ENCODE measurements around the gene API5. TPM values are rescaled to one million over a fixed set of nuclear protein-coding genes. Genes with fewer than 3 reads are reported as not detected.

The API5 gene
- total and polyA plus RNA-seq, 10 of the 15 experiments (the other 5 are each of a cell fraction or from before 2014, with no cell fraction given): 52.0 to 193 (median 106) TPM

- no peak for TF ChIP-seq ZNF687 (IDR thresholded peaks at IDR 0.05)
- TF ChIP-seq RELA (IDR thresholded peaks at IDR 0.05; ENCODE audit: borderline replicate concordance, partially characterized antibody): peak; percentile 57
- TF ChIP-seq RB1 (IDR thresholded peaks at IDR 0.05; ENCODE audit: borderline replicate concordance): no peak; the same call in 1 of the 2 replicates
- peak; percentile 37; the same call in 1 of the 2 replicates for TF ChIP-seq ATF7 (IDR thresholded peaks at IDR 0.05; ENCODE audit: low read depth)
- TF ChIP-seq ZNF274 (IDR thresholded peaks at IDR 0.05; ENCODE audit: insufficient read depth, insufficient read length): no peak
- TF ChIP-seq ELK1 (IDR thresholded peaks at IDR 0.05; ENCODE audit: low read depth, low read length): no peak
- peak; percentile 85 for TF ChIP-seq LARP7 (IDR thresholded peaks at IDR 0.05)
- TF ChIP-seq PKNOX1 (IDR thresholded peaks at IDR 0.05): peak; percentile 94
- TF ChIP-seq HDAC2 (IDR thresholded peaks at IDR 0.05): no peak
- peak; percentile 24; the same call in 1 of the 2 replicates for TF ChIP-seq TBL1XR1 (IDR thresholded peaks at IDR 0.05; ENCODE audit: low read depth, low read length)
- peak; percentile 81 for TF ChIP-seq POLR2AphosphoS2 (IDR thresholded peaks at IDR 0.05; ENCODE audit: low read depth, low read length)
- TF ChIP-seq ZBTB4 (CRISPR knock-in tag; IDR thresholded peaks at IDR 0.05): no peak
- peak; percentile 81 to 98 (median 81); a peak in 5 of 6 replicates for TF ChIP-seq CTCF (IDR thresholded peaks at IDR 0.05 in 2 of 3, conservative IDR thresholded peaks at IDR 0.05 in 1 of 3; ENCODE audit: control insufficient read depth in 2 of 3, extremely low read depth in 1 of 3, insufficient read depth in 1 of 3, low read depth in 3 of 3, low read length in 3 of 3)
- peak; percentile 38 for TF ChIP-seq NRF1 (conservative IDR thresholded peaks at IDR 0.05; ENCODE audit: low read depth, low read length)
- TF ChIP-seq WRNIP1 (IDR thresholded peaks at IDR 0.05; ENCODE audit: borderline replicate concordance, low read depth, low read length): no peak
- TF ChIP-seq RAD21 (IDR thresholded peaks at IDR 0.05; ENCODE audit: insufficient read depth, low read depth, low read length): peak; percentile 53
These were observed at the start of gene API5 (continued) for GRCh38 chr11:43311791-43312607.
